Measurements from ENCODE around the gene CEP131. TPM values are rescaled to one million over a fixed set of nuclear protein-coding genes. Genes with fewer than 3 reads are reported as not detected.
A peak's percentile ranks its signal among the peaks of the same experiment; 100 is the strongest.

CEP131 gene
- total and polyA plus RNA-seq, 7 experiments from 2014 or later, result 2.7 to 13.0 (median 9.7) TPM

DNA sequence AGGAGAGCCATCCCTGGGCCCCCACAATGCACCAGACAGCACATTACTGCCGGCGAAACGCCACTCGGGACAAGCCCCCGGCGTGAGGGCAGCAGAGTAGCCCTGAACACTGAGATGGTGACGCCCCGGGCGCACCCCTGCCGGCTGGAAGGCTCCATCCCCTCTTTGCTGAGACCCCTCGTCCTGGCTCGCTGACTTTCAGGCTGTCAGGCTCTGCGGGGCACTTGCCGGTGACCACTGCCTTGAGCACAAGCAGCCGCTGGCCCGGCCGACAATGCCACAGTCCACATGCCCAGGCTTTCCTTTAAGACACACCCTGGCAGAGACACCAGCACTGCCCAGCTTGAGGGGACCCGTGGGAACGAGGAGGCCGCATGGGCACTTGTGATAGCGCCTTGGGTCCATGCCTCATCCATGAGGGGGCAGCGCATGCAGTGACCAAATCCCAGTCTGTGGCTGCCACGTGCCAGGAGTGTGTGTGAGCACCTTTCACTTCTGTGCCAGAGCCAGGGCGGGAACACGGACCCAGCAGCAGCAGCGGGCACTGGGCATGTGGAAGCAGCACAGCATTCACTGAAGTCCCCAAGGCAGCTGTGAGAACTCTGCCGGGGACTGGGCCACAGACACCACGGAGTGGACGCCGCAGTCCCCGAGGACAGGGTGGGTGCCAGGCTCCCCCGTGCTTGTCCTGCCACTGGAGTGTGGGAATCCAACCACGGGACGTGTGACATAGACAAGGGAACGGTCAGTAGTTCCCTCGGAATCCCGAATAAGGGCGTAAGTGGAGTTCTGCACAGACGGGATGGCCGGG, 40.8 kb upstream of the CEP131 start:
- Mint-ChIP-seq H3K4me1 (peaks cover 0 to 14% (median 0%) of the 10 kb centered on the region in 7 donors), H3K9me3 (no peaks in the 10 kb centered on the region), H3K27me3 (no peaks in the 10 kb centered on the region), H3K36me3 (peaks cover 8 to 34% (median 14%) of the 10 kb centered on the region in 5 donors), H3K4me3 (no peak overlapping the region), H3K27ac (no peak overlapping the region)
- H3K27me3 ChIP-seq (ENCODE audit: control insufficient read depth in 2 of 2, insufficient read depth in 2 of 2, low read length in 2 of 2), result no peaks in the 10 kb centered on the region
- peaks cover 0 to 87% (median 0%) of the 10 kb centered on the region in 3 experiments for H3K36me3 ChIP-seq (ENCODE audit: control insufficient read depth in 2 of 3, insufficient read depth in 3 of 3, low read length in 3 of 3)
- POLR2A ChIA-PET, result no interaction called here
- DNase-seq (no peak), ATAC-seq (no peak)
- CTCF ChIA-PET, result no interaction called here
- no peak overlapping the region for H3K4me3 ChIP-seq (ENCODE audit: low read length)
- H3K9me3 ChIP-seq (ENCODE audit: control insufficient read depth in 2 of 3, low read length in 3 of 3), result no peaks in the 10 kb centered on the region
- H3K27ac ChIP-seq (ENCODE audit: low read depth, low read length), result no peak overlapping the region
- intact Hi-C loops (cut with micrococcal nuclease), result no loop called here
- H3K4me1 ChIP-seq (ENCODE audit: control insufficient read depth in 2 of 2, insufficient read depth in 2 of 2, low read length in 2 of 2), result no peaks in the 10 kb centered on the region

- Mint-ChIP-seq H3K4me3 (no peak overlapping the region), H3K4me1 (peaks cover 0 to 2% (median 0%) of the 10 kb centered on the region in 7 donors), H3K9me3 (no peaks in the 10 kb centered on the region), H3K27me3 (no peaks in the 10 kb centered on the region), H3K36me3 (peaks cover 5 to 25% (median 8%) of the 10 kb centered on the region in 5 donors), H3K27ac (no peak overlapping the region)
- no peaks in the 10 kb centered on the region for H3K9me3 ChIP-seq (ENCODE audit: control insufficient read depth in 2 of 3, low read length in 3 of 3)
- DNase-seq (no peak), ATAC-seq (no peak)
- ChIA-PET POLR2A (no interaction called here), CTCF (no interaction called here)
- H3K4me1 ChIP-seq (ENCODE audit: control insufficient read depth in 2 of 2, insufficient read depth in 2 of 2, low read length in 2 of 2), result no peaks in the 10 kb centered on the region
- H3K4me3 ChIP-seq (ENCODE audit: low read length), result no peak overlapping the region
- H3K36me3 ChIP-seq (ENCODE audit: control insufficient read depth in 2 of 3, insufficient read depth in 3 of 3, low read length in 3 of 3), result peaks cover 0 to 93% (median 0%) of the 10 kb centered on the region in 3 experiments
- intact Hi-C loops (cut with micrococcal nuclease), result no loop called here
- no peak overlapping the region for H3K27ac ChIP-seq (ENCODE audit: low read depth, low read length)
- H3K27me3 ChIP-seq (ENCODE audit: control insufficient read depth in 2 of 2, insufficient read depth in 2 of 2, low read length in 2 of 2), result no peaks in the 10 kb centered on the region
Observed at GRCh38 chr17:81261582-81262336, 39.0 kb upstream of the CEP131 start.

- Mint-ChIP-seq H3K4me3 (peak overlapping the region in 1 of 10 donors; percentile 7), H3K36me3 (peaks cover 3 to 25% (median 7%) of the 10 kb centered on the region in 5 donors), H3K27ac (no peak overlapping the region), H3K4me1 (no peaks in the 10 kb centered on the region), H3K9me3 (no peaks in the 10 kb centered on the region), H3K27me3 (no peaks in the 10 kb centered on the region)
- ChIA-PET CTCF (no interaction called here), POLR2A (no interaction called here)
- DNase-seq, result no peak
- Histone ChIP-seq H3K36me3 (ENCODE audit: control insufficient read depth in 2 of 3, insufficient read depth in 3 of 3, low read length in 3 of 3) (peaks cover 0 to 97% (median 0%) of the 10 kb centered on the region in 3 experiments), H3K4me3 (ENCODE audit: low read length) (no peak overlapping the region), H3K9me3 (ENCODE audit: control insufficient read depth in 2 of 3, low read length in 3 of 3) (no peaks in the 10 kb centered on the region), H3K4me1 (ENCODE audit: control insufficient read depth in 2 of 2, insufficient read depth in 2 of 2, low read length in 2 of 2) (no peaks in the 10 kb centered on the region), H3K27me3 (ENCODE audit: control insufficient read depth in 2 of 2, insufficient read depth in 2 of 2, low read length in 2 of 2) (no peaks in the 10 kb centered on the region), H3K27ac (ENCODE audit: low read depth, low read length) (no peak overlapping the region)
- ATAC-seq, result no peak
- intact Hi-C loops (cut with micrococcal nuclease), result no loop called here
Observed at GRCh38 chr17:81261096-81261495, 38.3 kb upstream of the CEP131 start.

DNA sequence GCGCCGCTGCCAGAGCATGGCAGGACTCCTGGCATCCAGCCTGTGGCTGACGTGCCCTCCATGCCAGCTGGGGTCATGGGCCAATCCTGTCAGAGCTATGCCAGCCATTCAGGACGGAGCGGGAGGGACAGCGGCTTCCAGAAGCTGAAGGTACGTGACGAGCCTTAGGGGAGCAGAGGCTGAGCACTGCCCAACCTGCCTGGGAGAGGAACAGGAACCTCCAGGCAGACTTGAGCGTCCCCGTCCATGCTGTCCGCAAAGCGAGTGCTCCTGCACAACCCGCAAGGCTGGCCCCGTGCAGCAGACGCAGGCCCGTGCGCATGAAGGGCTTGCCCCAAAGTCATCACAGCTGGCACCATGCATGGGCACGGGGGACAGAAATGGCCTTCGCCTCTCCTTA, 37.9 kb upstream of the CEP131 start:
- no peaks in the 10 kb centered on the region for H3K9me3 ChIP-seq (ENCODE audit: control insufficient read depth in 2 of 3, low read length in 3 of 3)
- H3K9me3 Mint-ChIP-seq, result no peaks in the 10 kb centered on the region
- POLR2A ChIA-PET, result no interaction called here
- CTCF ChIA-PET, result no interaction called here
- H3K4me3 Mint-ChIP-seq, result no peak overlapping the region
- H3K27ac Mint-ChIP-seq, result no peak overlapping the region
- no peaks in the 10 kb centered on the region for H3K4me1 Mint-ChIP-seq
- ATAC-seq, result no peak
- no peaks in the 10 kb centered on the region for H3K27me3 Mint-ChIP-seq
- H3K27me3 ChIP-seq (ENCODE audit: control insufficient read depth in 2 of 2, insufficient read depth in 2 of 2, low read length in 2 of 2), result no peaks in the 10 kb centered on the region
- no peak for DNase-seq
- H3K4me3 ChIP-seq (ENCODE audit: low read length), result no peak overlapping the region
- H3K27ac ChIP-seq (ENCODE audit: low read depth, low read length), result no peak overlapping the region
- intact Hi-C loops (cut with micrococcal nuclease), result no loop called here
- no peaks in the 10 kb centered on the region for H3K4me1 ChIP-seq (ENCODE audit: control insufficient read depth in 2 of 2, insufficient read depth in 2 of 2, low read length in 2 of 2)
- peaks cover 0 to 97% (median 0%) of the 10 kb centered on the region in 3 experiments for H3K36me3 ChIP-seq (ENCODE audit: control insufficient read depth in 2 of 3, insufficient read depth in 3 of 3, low read length in 3 of 3)
- peaks cover 0 to 21% (median 4%) of the 10 kb centered on the region in 5 donors for H3K36me3 Mint-ChIP-seq

DNA sequence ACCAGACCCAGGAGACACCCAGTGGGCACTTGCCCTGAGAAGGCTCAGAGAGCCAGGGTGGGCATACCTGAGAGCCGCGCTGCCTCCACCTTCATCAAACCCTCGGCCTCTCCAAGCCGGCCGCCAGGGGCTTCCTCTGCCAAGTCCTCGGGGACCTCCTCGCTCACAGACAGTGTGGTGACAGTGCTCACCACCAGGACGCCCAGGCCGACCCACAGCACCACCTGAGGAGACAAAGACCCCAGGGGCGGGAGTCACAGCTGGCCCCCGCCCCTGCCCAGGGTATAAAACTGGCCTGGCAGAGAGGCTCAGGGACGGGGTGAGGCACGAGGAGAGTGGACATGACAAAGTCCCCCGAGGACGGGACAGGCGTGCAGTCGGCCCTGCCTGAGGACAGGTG, 37.4 kb upstream of the CEP131 start:
- Mint-ChIP-seq H3K36me3 (peaks cover 0 to 16% (median 0%) of the 10 kb centered on the region in 5 donors), H3K4me3 (no peak overlapping the region), H3K27me3 (no peaks in the 10 kb centered on the region), H3K9me3 (no peaks in the 10 kb centered on the region), H3K4me1 (no peaks in the 10 kb centered on the region), H3K27ac (no peak overlapping the region)
- no peaks in the 10 kb centered on the region for H3K9me3 ChIP-seq (ENCODE audit: control insufficient read depth in 2 of 3, low read length in 3 of 3)
- H3K27me3 ChIP-seq (ENCODE audit: control insufficient read depth in 2 of 2, insufficient read depth in 2 of 2, low read length in 2 of 2), result no peaks in the 10 kb centered on the region
- no peak overlapping the region for H3K27ac ChIP-seq (ENCODE audit: low read depth, low read length)
- peaks cover 0 to 97% (median 0%) of the 10 kb centered on the region in 3 experiments for H3K36me3 ChIP-seq (ENCODE audit: control insufficient read depth in 2 of 3, insufficient read depth in 3 of 3, low read length in 3 of 3)
- ChIA-PET CTCF (no interaction called here), POLR2A (no interaction called here)
- no peak overlapping the region for H3K4me3 ChIP-seq (ENCODE audit: low read length)
- no peak for DNase-seq
- intact Hi-C loops (cut with micrococcal nuclease), result no loop called here
- no peaks in the 10 kb centered on the region for H3K4me1 ChIP-seq (ENCODE audit: control insufficient read depth in 2 of 2, insufficient read depth in 2 of 2, low read length in 2 of 2)
- ATAC-seq, result no peak

GRCh38 chr17:81259058-81259605, 36.4 kb upstream of the CEP131 start:
- Mint-ChIP-seq H3K4me1 (no peaks in the 10 kb centered on the region), H3K36me3 (peaks cover 0 to 13% (median 0%) of the 10 kb centered on the region in 5 donors), H3K4me3 (no peak overlapping the region), H3K27me3 (no peaks in the 10 kb centered on the region), H3K9me3 (no peaks in the 10 kb centered on the region), H3K27ac (no peak overlapping the region)
- H3K4me1 ChIP-seq (ENCODE audit: control insufficient read depth in 2 of 2, insufficient read depth in 2 of 2, low read length in 2 of 2), result no peaks in the 10 kb centered on the region
- intact Hi-C loops (cut with micrococcal nuclease), result loop anchor here in 1 of 2 donors (10.0 kb wide), 1 partner anchor 126 kb away; no protein-coding TSS in a partner anchor
- DNase-seq (no peak), ATAC-seq (no peak)
- no peak overlapping the region for H3K4me3 ChIP-seq (ENCODE audit: low read length)
- ChIA-PET POLR2A (no interaction called here), CTCF (interaction anchor here (1.2 kb wide), 1 partner anchor 226 kb away, joined by 3 read pairs; no protein-coding TSS in a partner anchor)
- H3K36me3 ChIP-seq (ENCODE audit: control insufficient read depth in 2 of 3, insufficient read depth in 3 of 3, low read length in 3 of 3), result peaks cover 0 to 92% (median 0%) of the 10 kb centered on the region in 3 experiments
- H3K9me3 ChIP-seq (ENCODE audit: control insufficient read depth in 2 of 3, low read length in 3 of 3), result no peaks in the 10 kb centered on the region
- no peak overlapping the region for H3K27ac ChIP-seq (ENCODE audit: low read depth, low read length)
- H3K27me3 ChIP-seq (ENCODE audit: control insufficient read depth in 2 of 2, insufficient read depth in 2 of 2, low read length in 2 of 2), result no peaks in the 10 kb centered on the region
